Activated CD4-positive, alpha-beta memory T cell treated with anti-CD3 and anti-CD28 coated beads for 36 hours (primary cell): ENCODE measurements around the gene RPP14. TPM values are rescaled to one million over a fixed set of nuclear protein-coding genes. Genes with fewer than 3 reads are reported as not detected.

ENCODE experiments used
- CTCF ChIA-PET: fragments of 350-600 bp; sonication (Branson Sonifier 250); formaldehyde crosslinking; loops from one replicate; lab custom pipeline; 2021; ENCODE audit warnings: antibody characterized with exemption, inconsistent platforms; lab: Charles Lee
- POLR2A ChIA-PET: fragments of 350-600 bp; sonication (Branson Sonifier 250); formaldehyde crosslinking; loops from one replicate; lab custom pipeline; 2021; ENCODE audit warnings: antibody characterized with exemption; lab: Charles Lee
- DNase-seq: peaks from one replicate; pipeline ENCODE4 v3.0.0-alpha.2; 2020
- H3K27ac Mint-ChIP-seq: one replicate; pipeline ENCODE4 v1.8.0; 2021; ENCODE audit warnings: mixed read lengths
- H3K27me3 Mint-ChIP-seq: one replicate; pipeline ENCODE4 v1.8.0; 2021; ENCODE audit warnings: mixed read lengths
- H3K36me3 Mint-ChIP-seq: one replicate; pipeline ENCODE4 v1.8.0; 2021; ENCODE audit warnings: mixed read lengths
- H3K4me1 Mint-ChIP-seq: one replicate; pipeline ENCODE4 v1.8.0; 2021; ENCODE audit warnings: low read depth, mixed read lengths
- H3K4me3 Mint-ChIP-seq: one replicate; pipeline ENCODE4 v1.8.0; 2021; ENCODE audit warnings: mild to moderate bottlenecking, mixed read lengths
- H3K9me3 Mint-ChIP-seq: one replicate; pipeline ENCODE4 v1.8.0; 2021; ENCODE audit warnings: mixed read lengths
- intact Hi-C: fragments of 100-400 bp; cut with micrococcal nuclease; formaldehyde crosslinking; loops from one replicate; pipeline ENCODE4 v1.15.1; 2023
- total RNA-seq, 2 experiments: library from RNA; stranded (reverse); gene quantifications; one replicate each; pipeline ENCODE4 v1.2.3, GENCODE V29; 2021

Gene RPP14
- total RNA-seq, 2 experiments from 2014 or later: 14.0 to 15.4 TPM

DNA sequence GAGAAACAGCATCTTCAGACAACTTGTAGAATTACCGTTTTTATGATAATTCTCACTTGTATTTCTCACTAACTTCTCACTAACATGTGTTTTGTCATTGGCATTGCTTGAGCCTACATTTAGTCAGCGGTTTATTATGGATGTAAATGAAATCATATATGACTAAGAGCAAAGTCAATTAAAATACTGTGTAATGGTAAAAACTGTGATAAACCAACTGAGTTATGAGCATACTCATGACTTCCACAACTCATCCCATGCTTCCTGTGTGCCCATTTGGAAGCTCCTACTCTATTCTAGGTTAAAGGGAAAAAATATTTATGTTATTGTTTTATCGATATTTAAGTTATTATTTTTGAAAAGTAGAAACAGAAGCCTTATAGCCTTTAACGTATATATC is 39.4 kb downstream of the RPP14 start:
- Mint-ChIP-seq H3K4me3 (no peak overlapping the region), H3K27me3 (no peaks in the 10 kb centered on the region), H3K9me3 (no peaks in the 10 kb centered on the region), H3K27ac (no peak overlapping the region), H3K4me1 (peaks cover 32% of the 10 kb centered on the region), H3K36me3 (peaks cover 17% of the 10 kb centered on the region)
- ChIA-PET CTCF (interaction anchor here (1.4 to 1.5 kb wide), 2 partner anchors 10 to 12 kb away, joined by 4 to 5 read pairs; partner anchors contain the start of gene PXK), POLR2A (interaction anchor here (1.3 to 1.9 kb wide), 3 partner anchors 8 to 12 kb away, joined by 4 to 6 read pairs (median 4); partner anchors contain the start of gene PXK)
- intact Hi-C loops: no loop called here
- no peak for DNase-seq

DNA sequence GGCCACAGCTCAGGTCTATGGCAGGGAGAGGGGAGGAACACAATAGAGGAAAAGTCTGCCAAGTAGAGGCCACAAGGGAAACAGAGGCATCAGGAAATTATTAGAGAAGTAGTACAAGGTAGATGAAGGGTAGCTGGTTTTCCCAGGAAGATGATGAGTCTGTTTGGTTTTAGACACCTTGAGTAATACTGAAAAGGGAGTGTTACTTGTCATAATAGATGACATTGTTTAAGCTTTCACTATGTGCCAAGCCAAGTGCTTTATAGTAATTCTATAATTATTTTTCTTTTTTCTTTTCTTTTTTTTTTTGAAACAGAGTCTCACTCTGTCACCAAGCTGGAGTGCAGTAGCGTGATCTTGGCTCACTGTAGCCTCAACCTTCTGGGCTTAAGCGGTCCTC is 40.3 kb downstream of the RPP14 start:
- Mint-ChIP-seq H3K36me3 (peaks cover 13% of the 10 kb centered on the region), H3K4me3 (no peak overlapping the region), H3K27me3 (no peaks in the 10 kb centered on the region), H3K9me3 (no peaks in the 10 kb centered on the region), H3K4me1 (peaks cover 32% of the 10 kb centered on the region), H3K27ac (peak overlapping the region; percentile 77)
- peak; percentile 30 for DNase-seq
- intact Hi-C loops: loop anchor here (1.0 kb wide), 1 partner anchor 11 kb away; no protein-coding TSS in a partner anchor
- ChIA-PET CTCF (interaction anchor here (0.6 to 1.4 kb wide), 6 partner anchors 9 to 159 kb away, joined by 3 to 5 read pairs (median 3); partner anchors contain the start of genes HTD2, PXK and RPP14), POLR2A (interaction anchor here (1.3 to 1.9 kb wide), 4 partner anchors 9 to 40 kb away, joined by 4 to 6 read pairs (median 4); partner anchors contain the start of genes HTD2, PXK and RPP14)

DNA sequence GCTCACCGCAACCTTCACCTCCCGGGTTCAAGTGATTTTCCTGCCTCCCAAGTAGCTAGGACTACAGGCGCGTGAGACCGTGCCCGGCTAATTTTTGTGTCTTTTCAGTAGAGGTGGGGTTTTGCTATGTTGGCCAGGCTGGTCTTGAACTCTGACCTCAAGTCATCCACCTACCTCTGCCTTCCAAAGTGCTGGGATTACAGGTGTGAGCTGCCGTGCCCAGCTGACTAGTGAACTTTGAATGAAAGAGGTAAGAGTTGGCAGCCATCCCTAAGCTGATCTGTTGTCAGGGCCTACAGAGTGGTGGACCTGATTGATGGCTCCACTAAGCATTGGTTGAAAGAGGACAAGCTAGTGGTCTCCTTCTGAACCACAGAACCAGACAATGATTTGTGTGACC is 41.9 kb downstream of the RPP14 start:
- H3K4me1 Mint-ChIP-seq: peaks cover 41% of the 10 kb centered on the region
- H3K27me3 Mint-ChIP-seq: no peaks in the 10 kb centered on the region
- H3K27ac Mint-ChIP-seq: no peak overlapping the region
- intact Hi-C loops: no loop called here
- H3K4me3 Mint-ChIP-seq: no peak overlapping the region
- DNase-seq: no peak
- POLR2A ChIA-PET: interaction anchor here (1.8 kb wide), 1 partner anchor 42 kb away, joined by 5 read pairs; the partner anchor contains the start of genes HTD2 and RPP14
- CTCF ChIA-PET: no interaction called here
- no peaks in the 10 kb centered on the region for H3K9me3 Mint-ChIP-seq
- peaks cover 16% of the 10 kb centered on the region for H3K36me3 Mint-ChIP-seq

DNA sequence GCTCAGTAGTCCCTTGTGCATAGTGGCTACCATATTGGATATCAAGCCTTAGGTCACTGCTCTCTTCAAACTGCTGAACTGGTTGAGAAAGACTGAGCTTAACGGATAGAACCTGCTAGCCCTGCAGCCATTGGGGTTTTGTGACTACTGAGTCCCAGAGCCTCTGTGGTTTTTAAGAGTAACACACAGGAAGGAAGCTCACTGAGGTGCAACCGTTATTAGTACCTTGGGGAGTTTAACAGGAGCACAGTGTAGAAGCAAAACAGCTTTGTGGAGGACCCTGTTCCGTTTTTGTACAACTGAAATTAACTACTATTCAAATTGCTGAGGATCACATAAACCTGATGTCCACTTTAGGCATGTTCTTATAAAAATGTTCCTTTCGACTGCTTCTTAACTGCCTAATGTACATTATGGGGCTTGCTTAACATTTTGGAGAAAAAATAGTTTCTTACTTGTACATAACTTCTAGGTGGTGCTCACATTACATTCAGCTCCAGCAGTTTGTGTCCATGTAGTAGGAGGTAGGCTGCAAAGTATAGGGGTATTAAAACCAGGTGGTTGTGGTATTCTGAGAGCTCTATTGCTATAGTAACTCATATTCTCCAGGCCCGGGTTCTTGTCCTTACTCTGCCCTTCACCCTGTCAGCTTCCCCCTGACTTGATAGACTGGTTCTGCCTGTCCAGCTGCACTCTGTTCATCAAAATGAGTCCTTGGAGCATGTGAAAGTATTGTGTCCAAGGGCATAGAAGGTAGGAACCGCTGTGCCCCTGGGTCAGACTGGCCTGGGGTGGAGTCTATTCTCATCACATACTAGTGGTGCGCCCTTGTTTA is 44.0 kb downstream of the RPP14 start:
- DNase-seq: no peak

DNA sequence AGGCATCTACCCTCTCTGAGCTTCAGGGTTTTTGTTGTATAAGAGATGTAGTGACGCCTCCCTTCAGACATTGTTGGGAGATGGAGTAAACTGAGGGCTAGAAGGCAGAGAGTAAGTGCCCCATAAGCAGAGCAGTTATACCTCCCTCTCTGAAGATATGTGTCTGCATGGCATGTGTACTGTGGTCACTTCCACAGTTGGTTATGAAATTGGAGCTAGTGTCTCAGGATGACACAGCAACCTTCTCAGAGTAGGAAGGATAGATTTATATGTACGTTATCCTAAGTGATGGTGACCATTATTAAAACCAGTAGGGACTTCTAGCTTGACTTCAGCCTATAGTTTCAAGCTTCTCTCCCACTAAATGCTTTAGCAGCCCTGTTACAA is 44.6 kb downstream of the RPP14 start:
- Mint-ChIP-seq H3K27ac (no peak overlapping the region), H3K27me3 (no peaks in the 10 kb centered on the region), H3K4me3 (no peak overlapping the region), H3K36me3 (peaks cover 16% of the 10 kb centered on the region), H3K9me3 (no peaks in the 10 kb centered on the region), H3K4me1 (peaks cover 47% of the 10 kb centered on the region)
- intact Hi-C loops: no loop called here
- DNase-seq: no peak
- POLR2A ChIA-PET: no interaction called here
- CTCF ChIA-PET: interaction anchor here (0.9 to 2.5 kb wide), 4 partner anchors 15 to 79 kb away, joined by 3 to 10 read pairs (median 5); partner anchors contain the start of genes HTD2 and RPP14

More for the DNA sequence above, 44.0 kb downstream of the RPP14 start:
- CTCF ChIA-PET: interaction anchor here (0.9 to 2.5 kb wide), 5 partner anchors 15 to 80 kb away, joined by 3 to 10 read pairs (median 5); partner anchors contain the start of genes HTD2 and RPP14
- intact Hi-C loops: no loop called here
- peaks cover 16% of the 10 kb centered on the region for H3K36me3 Mint-ChIP-seq
- no peaks in the 10 kb centered on the region for H3K9me3 Mint-ChIP-seq
- no peak overlapping the region for H3K4me3 Mint-ChIP-seq
- POLR2A ChIA-PET: no interaction called here
- no peak overlapping the region for H3K27ac Mint-ChIP-seq
- H3K4me1 Mint-ChIP-seq: peaks cover 45% of the 10 kb centered on the region
- H3K27me3 Mint-ChIP-seq: no peaks in the 10 kb centered on the region

DNA sequence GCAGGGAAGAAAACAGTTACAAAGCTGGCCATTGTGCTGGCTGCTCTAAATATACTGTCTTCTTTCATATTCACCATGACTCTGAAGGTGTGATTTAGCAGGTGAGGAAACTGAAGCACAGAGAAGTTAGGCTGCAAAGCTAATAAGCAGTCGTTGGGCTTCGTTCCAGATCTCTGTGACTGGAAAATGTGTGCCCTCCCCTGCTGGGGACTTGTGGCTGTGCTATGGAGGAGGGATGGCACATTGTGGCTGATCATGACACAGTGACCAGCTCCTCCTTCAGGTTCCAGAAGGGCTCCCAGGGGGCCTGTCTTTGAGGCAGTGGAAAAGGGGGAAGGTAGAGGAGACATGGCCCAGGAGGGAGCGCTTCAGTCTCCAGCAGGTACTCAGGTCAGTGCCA is 45.9 kb downstream of the RPP14 start:
- ChIA-PET POLR2A (no interaction called here), CTCF (interaction anchor here (0.6 kb wide), 1 partner anchor 21 kb away, joined by 3 read pairs; no protein-coding TSS in a partner anchor)
- Mint-ChIP-seq H3K27ac (no peak overlapping the region), H3K4me1 (peaks cover 42% of the 10 kb centered on the region), H3K27me3 (no peaks in the 10 kb centered on the region), H3K4me3 (no peak overlapping the region), H3K9me3 (no peaks in the 10 kb centered on the region), H3K36me3 (peaks cover 16% of the 10 kb centered on the region)
- no peak for DNase-seq
- intact Hi-C loops: no loop called here

DNA sequence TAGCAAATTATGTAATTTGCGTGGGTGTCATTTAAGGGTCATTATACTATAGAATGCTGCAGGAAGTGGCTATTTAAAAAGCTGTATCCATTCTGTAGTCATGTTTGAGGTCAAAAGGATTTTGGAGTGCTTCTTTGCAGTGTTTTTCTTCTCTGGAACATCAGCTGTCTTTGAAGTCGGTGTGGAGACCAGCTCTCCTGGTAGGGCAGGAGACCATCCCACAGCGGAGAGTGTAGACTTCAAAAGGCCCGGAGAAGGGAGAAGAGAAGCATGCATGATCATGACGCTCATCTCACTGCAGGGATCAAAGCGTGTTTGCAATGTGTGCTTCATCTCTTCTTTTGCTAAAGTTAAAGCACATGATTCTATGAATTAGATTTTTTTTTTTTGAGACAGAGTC is 46.6 kb downstream of the RPP14 start:
- POLR2A ChIA-PET: no interaction called here
- intact Hi-C loops: no loop called here
- no peaks in the 10 kb centered on the region for H3K9me3 Mint-ChIP-seq
- no peaks in the 10 kb centered on the region for H3K27me3 Mint-ChIP-seq
- H3K36me3 Mint-ChIP-seq: peaks cover 13% of the 10 kb centered on the region
- no peak for DNase-seq
- CTCF ChIA-PET: no interaction called here
- peaks cover 46% of the 10 kb centered on the region for H3K4me1 Mint-ChIP-seq
- H3K4me3 Mint-ChIP-seq: no peak overlapping the region
- H3K27ac Mint-ChIP-seq: no peak overlapping the region

DNA sequence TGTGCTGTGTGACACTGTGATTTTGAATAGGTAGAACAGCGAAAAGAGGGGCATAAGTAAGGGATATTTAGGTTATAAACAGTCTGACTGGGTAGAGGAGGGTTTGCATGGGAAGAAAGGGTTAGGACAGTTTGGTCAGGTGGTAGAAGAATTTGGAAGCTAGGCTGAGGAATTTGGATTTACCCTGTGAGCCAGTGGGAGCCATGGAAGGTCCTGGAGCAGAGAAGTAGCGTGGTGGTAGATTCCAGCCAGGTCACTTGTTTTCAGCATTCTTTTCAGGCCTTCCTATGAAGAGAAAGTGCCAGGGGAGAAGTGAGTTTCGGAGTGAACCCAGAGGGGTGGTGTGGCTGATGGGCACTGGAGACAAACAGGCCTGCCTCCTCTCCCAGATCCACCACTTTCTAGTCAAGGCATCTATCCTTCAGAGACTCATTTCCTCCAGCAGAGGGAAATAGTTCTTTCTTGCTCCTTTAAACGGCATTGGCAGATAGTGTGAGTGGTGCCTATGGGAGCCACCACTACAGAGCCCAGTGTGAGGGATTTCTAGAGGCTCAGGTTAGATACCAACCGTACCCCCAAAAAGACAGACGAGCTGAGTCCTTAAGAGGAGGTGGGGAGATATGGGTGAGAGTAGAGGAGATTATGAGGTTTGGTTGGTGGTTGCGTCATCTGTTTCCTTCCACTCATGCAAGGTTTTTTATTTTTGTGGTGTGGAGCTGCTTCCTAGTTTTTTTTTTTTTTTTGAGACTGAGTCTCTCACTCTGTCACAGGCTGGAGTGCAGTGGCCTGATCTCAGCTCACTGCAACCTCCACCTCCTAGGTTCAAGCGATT is 47.9 kb downstream of the RPP14 start:
- no peak overlapping the region for H3K4me3 Mint-ChIP-seq
- peaks cover 56% of the 10 kb centered on the region for H3K4me1 Mint-ChIP-seq
- ChIA-PET CTCF (interaction anchor here (1.2 kb wide), 1 partner anchor 110 kb away, joined by 3 read pairs; no protein-coding TSS in a partner anchor), POLR2A (interaction anchor here (1.0 kb wide), 1 partner anchor 13 kb away, joined by 3 read pairs; no protein-coding TSS in a partner anchor)
- H3K9me3 Mint-ChIP-seq: no peaks in the 10 kb centered on the region
- DNase-seq: peak; percentile 33
- intact Hi-C loops: no loop called here
- H3K36me3 Mint-ChIP-seq: peaks cover 9% of the 10 kb centered on the region
- H3K27me3 Mint-ChIP-seq: no peaks in the 10 kb centered on the region
- peak overlapping the region; percentile 76 for H3K27ac Mint-ChIP-seq

DNA sequence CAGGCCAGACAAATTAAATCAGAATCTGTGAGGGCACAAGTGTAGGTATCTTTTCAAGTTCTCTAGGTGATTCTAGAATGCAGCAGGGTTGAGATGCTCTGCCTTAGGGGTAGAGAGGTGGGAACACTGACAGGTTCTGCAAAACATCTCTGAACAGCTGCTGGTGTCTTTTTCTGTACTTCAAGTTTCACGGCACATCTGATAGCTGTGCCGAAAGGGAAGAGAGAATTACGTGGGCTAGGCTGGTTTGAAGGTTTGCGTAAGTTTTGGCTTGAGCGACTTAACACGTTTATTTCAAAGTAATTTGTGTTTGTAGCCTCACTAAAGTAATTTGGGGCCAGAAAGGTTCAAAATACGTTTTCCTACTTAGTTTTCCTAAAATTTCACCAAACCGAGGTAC is 49.1 kb downstream of the RPP14 start:
- H3K36me3 Mint-ChIP-seq: peaks cover 5% of the 10 kb centered on the region
- H3K4me3 Mint-ChIP-seq: no peak overlapping the region
- DNase-seq: no peak
- H3K27ac Mint-ChIP-seq: no peak overlapping the region
- intact Hi-C loops: no loop called here
- POLR2A ChIA-PET: no interaction called here
- H3K27me3 Mint-ChIP-seq: no peaks in the 10 kb centered on the region
- CTCF ChIA-PET: interaction anchor here (1.0 kb wide), 1 partner anchor 48 kb away, joined by 3 read pairs; no protein-coding TSS in a partner anchor
- no peaks in the 10 kb centered on the region for H3K9me3 Mint-ChIP-seq
- peaks cover 48% of the 10 kb centered on the region for H3K4me1 Mint-ChIP-seq

DNA sequence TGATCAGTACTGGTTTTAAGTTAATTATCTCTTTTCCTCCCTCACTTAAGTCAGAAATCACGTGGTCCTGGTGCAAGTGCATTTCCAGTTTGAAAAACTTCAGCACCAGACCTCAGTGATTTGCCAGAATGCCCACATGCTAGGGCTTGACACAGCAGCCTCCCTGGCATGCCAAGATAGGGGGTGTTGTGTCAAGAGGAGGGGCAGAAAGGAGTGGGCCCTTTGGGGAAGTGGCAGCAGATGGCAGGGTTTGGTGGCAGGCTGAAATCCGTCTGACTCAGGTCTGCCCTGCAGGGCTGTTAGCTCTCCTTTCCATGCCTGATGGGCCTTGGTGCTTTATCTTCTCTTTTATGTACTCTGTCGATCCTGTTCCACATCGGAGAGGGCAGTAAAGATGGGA is 50.0 kb downstream of the RPP14 start:
- no peak for DNase-seq
- peaks cover 5% of the 10 kb centered on the region for H3K36me3 Mint-ChIP-seq
- no peaks in the 10 kb centered on the region for H3K9me3 Mint-ChIP-seq
- CTCF ChIA-PET: interaction anchor here (0.6 to 1.0 kb wide), 2 partner anchors 45 to 49 kb away, joined by 3 read pairs; no protein-coding TSS in a partner anchor
- H3K4me3 Mint-ChIP-seq: no peak overlapping the region
- H3K4me1 Mint-ChIP-seq: peaks cover 40% of the 10 kb centered on the region
- no peaks in the 10 kb centered on the region for H3K27me3 Mint-ChIP-seq
- POLR2A ChIA-PET: no interaction called here
- intact Hi-C loops: no loop called here
- H3K27ac Mint-ChIP-seq: no peak overlapping the region

DNA sequence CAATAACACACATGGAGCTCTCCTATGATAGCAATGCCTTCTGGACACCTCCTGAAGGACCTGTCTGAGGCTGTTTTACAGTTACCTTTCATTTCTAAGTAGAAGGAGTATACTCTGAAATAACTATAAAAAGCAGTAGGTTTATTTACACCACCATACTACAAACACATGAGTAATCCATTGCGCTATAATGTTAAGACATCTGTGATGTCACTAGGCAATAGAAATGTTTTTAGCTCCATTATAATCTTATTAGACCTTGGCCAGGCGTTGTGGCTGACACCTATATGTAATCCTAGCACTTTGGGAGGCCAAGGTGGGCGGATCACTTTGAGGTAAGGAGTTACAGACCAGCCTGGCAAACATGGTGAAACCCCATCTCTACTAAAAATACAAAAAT is 51.4 kb downstream of the RPP14 start:
- peaks cover 3% of the 10 kb centered on the region for H3K36me3 Mint-ChIP-seq
- intact Hi-C loops: no loop called here
- CTCF ChIA-PET: no interaction called here
- H3K4me1 Mint-ChIP-seq: peaks cover 37% of the 10 kb centered on the region
- H3K9me3 Mint-ChIP-seq: no peaks in the 10 kb centered on the region
- peak overlapping the region; percentile 64 for H3K27ac Mint-ChIP-seq
- H3K4me3 Mint-ChIP-seq: no peak overlapping the region
- POLR2A ChIA-PET: no interaction called here
- DNase-seq: peak; percentile 17
- no peaks in the 10 kb centered on the region for H3K27me3 Mint-ChIP-seq
